Duodenal mucosa (tissue), 2 donors: ENCODE data around the gene LRIG1.
A peak's percentile ranks its signal among the peaks of the same experiment; 100 is the strongest.

Experiments used
- H3K27ac ChIP-seq: one replicate; pipeline ENCODE4 v1.7.0; 2013; ENCODE audit warnings: low read depth, low read length
- H3K27me3 ChIP-seq, 2 donors: one replicate each; pipeline ENCODE4 v1.7.0; 2013; ENCODE audit warnings: low read length in 2 of 2, control low read depth in 1 of 2; ENCODE audit not compliant: insufficient read depth in 2 of 2, control insufficient read depth in 1 of 2
- H3K36me3 ChIP-seq, 2 donors: one replicate each; pipeline ENCODE4 v1.7.0; 2013; ENCODE audit warnings: low read length in 2 of 2, control low read depth in 1 of 2; ENCODE audit not compliant: insufficient read depth in 2 of 2, control insufficient read depth in 1 of 2
- H3K4me1 ChIP-seq, 2 donors: one replicate each; pipeline ENCODE4 v1.7.0; 2013; ENCODE audit warnings: low read length in 2 of 2, control low read depth in 1 of 2; ENCODE audit not compliant: insufficient read depth in 2 of 2, control insufficient read depth in 1 of 2
- H3K4me3 ChIP-seq, 2 donors: one replicate each; pipeline ENCODE4 v1.7.0; 2013; ENCODE audit warnings: low read length in 2 of 2, low read depth in 1 of 2
- H3K9ac ChIP-seq, 2 donors: one replicate each; pipeline ENCODE4 v1.7.0; 2013; ENCODE audit warnings: low read length in 2 of 2, low read depth in 1 of 2
- H3K9me3 ChIP-seq, 2 donors: one replicate each; pipeline ENCODE4 v1.7.0; 2013; ENCODE audit warnings: low read length in 2 of 2, control low read depth in 1 of 2; ENCODE audit not compliant: control insufficient read depth in 1 of 2

LRIG1 gene

GRCh38 chr3:66451766-66452165 lies 49.1 kb downstream of the LRIG1 start:
- H3K4me3 ChIP-seq: no peak overlapping the region
- no peaks in the 10 kb centered on the region for H3K27me3 ChIP-seq
- peaks cover 6 to 17% of the 10 kb centered on the region in 2 donors for H3K36me3 ChIP-seq
- no peak overlapping the region for H3K27ac ChIP-seq
- H3K4me1 ChIP-seq: peaks cover 33 to 50% of the 10 kb centered on the region in 2 donors
- H3K9ac ChIP-seq: no peak overlapping the region
- no peaks in the 10 kb centered on the region for H3K9me3 ChIP-seq

- Histone ChIP-seq H3K27me3 (no peaks in the 10 kb centered on the region), H3K4me1 (peaks cover 33 to 56% of the 10 kb centered on the region in 2 donors), H3K9me3 (no peaks in the 10 kb centered on the region), H3K27ac (no peak overlapping the region), H3K36me3 (peaks cover 6% of the 10 kb centered on the region in 2 donors), H3K9ac (no peak overlapping the region), H3K4me3 (peak overlapping the region in 1 of 2 donors; percentile 17)
These were observed 50.3 kb downstream of the LRIG1 start for GRCh38 chr3:66450390-66451022.

GRCh38 chr3:66449411-66449974 lies 51.3 kb downstream of the LRIG1 start:
- Histone ChIP-seq H3K27me3 (no peaks in the 10 kb centered on the region), H3K9ac (no peak overlapping the region), H3K27ac (no peak overlapping the region), H3K4me3 (no peak overlapping the region), H3K9me3 (no peaks in the 10 kb centered on the region), H3K36me3 (peaks cover 3 to 6% of the 10 kb centered on the region in 2 donors), H3K4me1 (peaks cover 39 to 63% of the 10 kb centered on the region in 2 donors)

GRCh38 chr3:66444146-66444644 lies 56.6 kb downstream of the LRIG1 start:
- no peak overlapping the region for H3K27ac ChIP-seq
- H3K36me3 ChIP-seq: peaks cover 9 to 14% of the 10 kb centered on the region in 2 donors
- H3K4me1 ChIP-seq: peaks cover 49 to 58% of the 10 kb centered on the region in 2 donors
- H3K27me3 ChIP-seq: no peaks in the 10 kb centered on the region
- no peak overlapping the region for H3K9ac ChIP-seq
- no peaks in the 10 kb centered on the region for H3K9me3 ChIP-seq
- H3K4me3 ChIP-seq: no peak overlapping the region

DNA sequence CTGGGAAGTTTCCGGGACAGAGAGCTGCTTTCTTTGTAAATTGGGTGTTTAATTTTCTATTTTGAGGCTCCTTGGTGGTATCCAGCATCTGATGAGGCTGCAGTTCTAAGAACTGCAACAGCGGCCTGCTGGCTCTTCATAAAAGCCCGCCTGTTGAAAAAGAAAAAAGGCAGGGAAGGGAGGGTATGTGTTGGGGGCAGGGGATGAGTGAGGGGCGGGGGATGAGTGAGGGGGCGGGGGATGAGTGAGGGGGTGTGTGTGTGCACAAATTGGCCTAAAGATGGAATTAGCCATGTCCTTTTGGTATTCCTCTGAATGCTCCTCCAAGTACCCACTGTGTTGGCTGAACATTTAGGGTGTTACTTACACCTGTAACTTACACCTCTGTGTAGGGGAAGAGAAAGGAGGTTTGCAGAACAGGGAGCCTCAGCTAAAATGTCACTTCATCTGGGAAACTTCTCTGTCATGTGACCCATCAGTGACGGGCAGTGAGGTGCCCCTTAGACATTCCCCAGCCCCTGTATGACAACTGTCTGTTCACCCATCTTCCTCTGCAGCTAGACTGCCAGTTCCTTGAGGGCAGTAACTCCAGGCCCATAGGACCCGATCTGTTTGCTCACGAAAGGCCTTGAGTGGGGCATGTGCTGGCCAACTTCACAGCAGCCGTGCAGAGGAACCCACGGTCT lies 57.6 kb downstream of the LRIG1 start:
- Histone ChIP-seq H3K36me3 (peaks cover 5 to 14% of the 10 kb centered on the region in 2 donors), H3K9ac (peak overlapping the region in 1 of 2 donors; percentile 43), H3K4me3 (peak overlapping the region in 1 of 2 donors; percentile 29), H3K4me1 (peaks cover 48 to 54% of the 10 kb centered on the region in 2 donors), H3K27me3 (no peaks in the 10 kb centered on the region), H3K27ac (no peak overlapping the region), H3K9me3 (no peaks in the 10 kb centered on the region)

- Histone ChIP-seq H3K4me3 (peak overlapping the region; percentile 29 to 39), H3K36me3 (peaks cover 3 to 12% of the 10 kb centered on the region in 2 donors), H3K9me3 (no peaks in the 10 kb centered on the region), H3K27me3 (no peaks in the 10 kb centered on the region), H3K27ac (no peak overlapping the region), H3K9ac (peak overlapping the region; percentile 3 to 43), H3K4me1 (peaks cover 48 to 54% of the 10 kb centered on the region in 2 donors)
These were observed 58.3 kb downstream of the LRIG1 start for GRCh38 chr3:66442254-66443117.

DNA sequence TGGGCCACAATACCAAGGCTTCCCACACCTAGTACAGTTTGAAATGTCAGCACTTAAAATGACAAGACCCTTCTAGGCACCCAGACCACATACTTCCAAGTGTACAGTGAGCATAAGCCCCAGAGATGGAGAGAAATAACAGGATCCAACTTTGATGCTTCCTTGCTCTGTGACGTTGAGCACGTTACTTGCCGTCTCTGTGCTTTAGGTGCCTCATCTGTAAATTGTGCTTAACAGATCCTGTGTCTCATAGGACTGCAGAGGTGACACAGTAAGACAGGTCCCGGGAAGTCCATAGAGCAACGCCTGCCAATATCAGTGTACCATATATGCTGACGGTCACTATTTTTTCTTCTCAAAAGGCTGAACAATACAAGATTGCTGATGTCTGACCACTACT lies 59.1 kb downstream of the LRIG1 start:
- Histone ChIP-seq H3K4me3 (peak overlapping the region in 1 of 2 donors; percentile 8), H3K36me3 (peaks cover 2 to 11% of the 10 kb centered on the region in 2 donors), H3K27me3 (no peaks in the 10 kb centered on the region), H3K27ac (no peak overlapping the region), H3K4me1 (peaks cover 48 to 54% of the 10 kb centered on the region in 2 donors), H3K9me3 (no peaks in the 10 kb centered on the region), H3K9ac (peak overlapping the region in 1 of 2 donors; percentile 20)

GRCh38 chr3:66441129-66441528 lies 59.7 kb downstream of the LRIG1 start:
- Histone ChIP-seq H3K27ac (no peak overlapping the region), H3K36me3 (peaks cover 2 to 11% of the 10 kb centered on the region in 2 donors), H3K9ac (no peak overlapping the region), H3K4me1 (peaks cover 48 to 54% of the 10 kb centered on the region in 2 donors), H3K27me3 (no peaks in the 10 kb centered on the region), H3K9me3 (no peaks in the 10 kb centered on the region), H3K4me3 (peak overlapping the region in 1 of 2 donors; percentile 8)

DNA sequence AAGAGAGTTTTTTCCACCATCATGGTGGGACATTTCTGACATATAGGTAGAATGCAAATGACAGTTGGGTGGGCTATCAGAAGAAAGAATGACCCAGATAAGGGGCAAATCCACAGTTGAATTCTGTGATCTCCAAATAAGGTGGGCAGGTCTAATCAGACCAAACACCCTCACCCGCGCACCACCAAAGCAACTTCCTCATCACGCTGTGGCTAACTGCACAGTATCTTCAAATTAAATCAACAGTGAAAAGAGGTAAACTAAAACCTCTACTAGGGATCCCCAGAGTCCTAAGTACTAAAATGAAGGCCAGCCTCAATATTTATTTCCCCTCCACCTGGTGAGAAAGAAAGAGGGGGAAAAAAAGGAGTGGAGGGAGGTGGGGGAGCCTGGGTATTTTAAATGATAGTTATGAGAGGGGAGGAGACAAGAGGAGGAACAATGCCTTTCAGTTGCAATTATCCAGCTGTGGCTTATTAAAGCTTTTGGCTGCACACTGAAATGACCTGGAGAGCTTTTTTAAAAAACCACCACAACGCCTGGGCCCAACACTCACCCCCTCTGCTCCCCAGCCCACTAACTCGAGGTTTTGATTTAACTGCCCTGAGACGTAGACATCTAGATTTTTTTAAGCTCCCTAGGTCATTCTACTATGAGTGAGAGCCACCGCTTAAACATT lies 61.0 kb downstream of the LRIG1 start:
- Histone ChIP-seq H3K36me3 (peaks cover 2 to 11% of the 10 kb centered on the region in 2 donors), H3K27ac (no peak overlapping the region), H3K4me3 (no peak overlapping the region), H3K9me3 (no peaks in the 10 kb centered on the region), H3K9ac (no peak overlapping the region), H3K4me1 (peaks cover 42 to 44% of the 10 kb centered on the region in 2 donors), H3K27me3 (no peaks in the 10 kb centered on the region)
